Esophagus squamous epithelium (tissue), 5 donors: ENCODE data around the gene SCIN. TPM values are rescaled to one million over a fixed set of nuclear protein-coding genes. Genes with fewer than 3 reads are reported as not detected.
A peak's percentile ranks its signal among the peaks of the same experiment; 100 is the strongest.

Experiments
- DNase-seq: peaks from one replicate; lab custom pipeline; 2025; lab: John Stamatoyannopoulos, UW
- H3K27ac ChIP-seq, 4 donors: fragments of 200-600 bp; sonication (generic); one replicate each; pipeline ENCODE4 v1.5.1; 2016 to 2019; ENCODE audit warnings: mild to moderate bottlenecking in 1 of 4
- H3K27me3 ChIP-seq, 4 donors: fragments of 200-600 bp; sonication (generic); 1 replicate in 3 of 4; 2 replicates in 1 of 4; pipeline versions ENCODE4 v1.5.1 to v1.6.0; 2017 to 2021; ENCODE audit warnings: antibody characterized with exemption in 1 of 4
- H3K36me3 ChIP-seq, 3 donors: fragments of 200-600 bp; sonication (generic); one replicate each; pipeline ENCODE4 v1.5.1; 2016 to 2019
- H3K4me1 ChIP-seq, 3 donors: fragments of 200-600 bp; sonication (generic); one replicate each; pipeline ENCODE4 v1.5.1; 2017 to 2019
- H3K4me3 ChIP-seq, 4 donors: fragments of 200-600 bp; sonication (generic); 1 replicate in 3 of 4; 2 replicates in 1 of 4; pipeline ENCODE4 v1.5.1; 2016 to 2019; ENCODE audit warnings: mild to moderate bottlenecking in 2 of 4, moderate library complexity in 1 of 4
- H3K9me3 ChIP-seq, 3 donors: fragments of 200-600 bp; sonication (generic); one replicate each; pipeline ENCODE4 v1.5.1; 2016 to 2019
- CTCF ChIP-seq, 6 experiments: fragments of 450-650 bp in 4 of 6; fragments of 200-600 bp in 2 of 6; sonication (generic) in 2 of 6; IDR thresholded peaks; one replicate each; pipeline ENCODE4 v1.5.1; 2016 to 2019; ENCODE audit warnings: antibody characterized with exemption in 6 of 6, mild to moderate bottlenecking in 4 of 6, moderate library complexity in 4 of 6
- POLR2A ChIP-seq, 4 donors: fragments of 450-650 bp; IDR thresholded peaks; one replicate each; pipeline ENCODE4 v1.6.1; 2017; ENCODE audit warnings: antibody characterized with exemption in 4 of 4, mild to moderate bottlenecking in 4 of 4, moderate library complexity in 3 of 4
- intact Hi-C: fragments of 100-400 bp; cut with DNase I; formaldehyde crosslinking; loops from one replicate; pipeline ENCODE4 v1.15.0; 2022
- small RNA-seq, 4 donors: library from RNA; depleted of rRNA; stranded (forward); fragments of <200 nt; gene quantifications; one replicate each; pipeline ENCODE3, GENCODE V24; 2016
- total RNA-seq, 4 donors: library from RNA; depleted of rRNA; stranded (reverse); fragments of >200 nt; gene quantifications; one replicate each; pipeline ENCODE4 v1.1.0, GENCODE V29; 2016
- donor health status: DM: yes; HTN: yes; CAD: no.

Gene SCIN
- total RNA-seq, 4 donors from 2014 or later: 3.4 to 38.4 (median 25.9) TPM

DNA sequence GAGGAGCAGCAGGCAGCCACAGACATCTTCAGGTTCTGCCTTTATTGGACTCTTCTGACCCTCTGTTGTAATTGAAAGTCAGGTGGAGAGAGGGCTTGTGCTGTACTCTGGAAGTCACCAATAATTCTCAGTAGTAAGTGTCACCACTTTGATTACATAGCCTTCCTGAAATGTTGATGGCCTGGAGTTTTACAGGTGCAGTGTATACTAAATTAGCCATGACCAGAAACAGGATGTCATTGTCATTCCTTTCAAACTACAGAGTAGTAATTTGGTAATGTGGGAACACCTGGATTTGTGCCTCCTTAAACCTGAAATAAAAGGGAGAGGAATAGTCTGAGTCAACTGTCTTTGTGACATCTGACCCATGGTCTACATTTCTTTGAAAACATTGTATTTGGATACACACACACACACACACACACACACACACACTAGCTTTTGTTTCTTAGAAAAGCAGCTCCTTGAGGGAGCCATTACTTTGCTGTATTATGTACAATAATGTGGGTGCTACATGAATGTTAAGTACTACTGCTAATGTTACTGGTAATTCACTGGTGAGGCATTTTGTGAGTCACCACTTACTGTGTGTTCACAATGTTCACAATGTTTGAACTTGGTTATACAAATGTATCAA lies 136.5 kb downstream of the SCIN start:
- Histone ChIP-seq H3K36me3 (no peaks in the 10 kb centered on the region), H3K4me3 (no peak overlapping the region), H3K27me3 (no peaks in the 10 kb centered on the region), H3K9me3 (no peaks in the 10 kb centered on the region), H3K27ac (peak overlapping the region in 3 of 4 donors; percentile 39 to 67 (median 60)), H3K4me1 (peaks cover 0 to 45% (median 18%) of the 10 kb centered on the region in 3 donors)
- no peak for TF ChIP-seq POLR2A (IDR thresholded peaks at IDR 0.05)
- no peak for TF ChIP-seq CTCF (IDR thresholded peaks at IDR 0.05)
- no peak for DNase-seq
- intact Hi-C loops: no loop called here

- DNase-seq: no peak
- Histone ChIP-seq H3K4me1 (peaks cover 0 to 52% (median 18%) of the 10 kb centered on the region in 3 donors), H3K9me3 (no peaks in the 10 kb centered on the region), H3K36me3 (no peaks in the 10 kb centered on the region), H3K27ac (peak overlapping the region in 2 of 4 donors; percentile 12 to 67), H3K27me3 (no peaks in the 10 kb centered on the region), H3K4me3 (no peak overlapping the region)
- intact Hi-C loops: no loop called here
- no peak for TF ChIP-seq POLR2A (IDR thresholded peaks at IDR 0.05)
- TF ChIP-seq CTCF (IDR thresholded peaks at IDR 0.05): no peak
Measured at GRCh38 chr7:12708314-12708713, 137.8 kb downstream of the SCIN start.

Small RNA genes within 50 kb of the gene (small RNA-seq; reads per million reads assigned to genes)
- gene RF00264: 0 reads per million in 4 donors

Other genes starting within 250 kb of the SCIN start
- gene VWDE, start 166.9 kb upstream of the SCIN start, total RNA-seq: 1 to 10 TPM in 2 of 4 donors, under 1 TPM in 2; 0.62 to 2.9 (median 1.2) TPM
- 100 to 1,000 TPM in 1 of 4 donors, 10 to 100 TPM in 3; 40.5 to 102 (median 48.5) TPM for gene ARL4A, start 116.9 kb downstream of the SCIN start, total RNA-seq